ENCODE measurements around the gene TMED10. TPM values are rescaled to one million over a fixed set of nuclear protein-coding genes. Genes with fewer than 3 reads are reported as not detected.
A peak's percentile ranks its signal among the peaks of the same experiment; 100 is the strongest.

Gene TMED10
- total and polyA plus RNA-seq, 2 of the 13 experiments (the other 11 are each of a cell fraction or from before 2014, with no cell fraction given): 311 to 377 TPM

DNA sequence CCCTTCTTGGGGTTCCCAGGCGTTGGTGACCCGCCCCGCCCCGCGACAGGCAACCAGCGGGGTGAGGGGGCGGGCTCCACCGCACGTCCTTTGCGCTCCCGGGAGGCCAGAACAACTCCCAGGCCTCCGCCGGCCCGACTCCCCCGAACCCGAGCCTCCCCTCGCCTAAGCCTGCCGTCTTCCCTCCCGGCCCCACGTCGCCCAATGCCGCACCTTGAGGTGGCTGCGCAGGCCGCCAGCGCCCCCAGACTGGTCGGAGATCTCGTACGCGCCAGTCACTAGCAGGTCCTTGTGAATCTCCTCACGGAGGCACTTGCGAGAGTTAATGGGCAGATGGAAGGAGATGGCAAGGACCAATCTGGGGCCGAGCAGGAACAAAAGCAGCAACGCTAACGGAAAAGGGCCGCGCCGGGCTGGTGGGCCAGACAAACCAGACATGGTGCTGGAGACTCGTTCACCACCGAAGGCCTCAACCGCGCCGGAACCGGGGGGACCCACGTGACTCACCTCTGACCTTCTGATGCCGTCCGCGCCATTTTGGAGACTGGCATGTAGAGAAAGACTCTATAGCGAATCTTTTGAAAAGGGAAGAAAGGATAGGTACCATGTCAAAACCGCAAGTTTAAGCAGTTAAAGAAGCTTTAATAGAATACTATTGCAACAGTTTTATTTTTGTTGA, at the start of gene TMED10 (continued):
- TF ChIP-seq, protein P1, sequence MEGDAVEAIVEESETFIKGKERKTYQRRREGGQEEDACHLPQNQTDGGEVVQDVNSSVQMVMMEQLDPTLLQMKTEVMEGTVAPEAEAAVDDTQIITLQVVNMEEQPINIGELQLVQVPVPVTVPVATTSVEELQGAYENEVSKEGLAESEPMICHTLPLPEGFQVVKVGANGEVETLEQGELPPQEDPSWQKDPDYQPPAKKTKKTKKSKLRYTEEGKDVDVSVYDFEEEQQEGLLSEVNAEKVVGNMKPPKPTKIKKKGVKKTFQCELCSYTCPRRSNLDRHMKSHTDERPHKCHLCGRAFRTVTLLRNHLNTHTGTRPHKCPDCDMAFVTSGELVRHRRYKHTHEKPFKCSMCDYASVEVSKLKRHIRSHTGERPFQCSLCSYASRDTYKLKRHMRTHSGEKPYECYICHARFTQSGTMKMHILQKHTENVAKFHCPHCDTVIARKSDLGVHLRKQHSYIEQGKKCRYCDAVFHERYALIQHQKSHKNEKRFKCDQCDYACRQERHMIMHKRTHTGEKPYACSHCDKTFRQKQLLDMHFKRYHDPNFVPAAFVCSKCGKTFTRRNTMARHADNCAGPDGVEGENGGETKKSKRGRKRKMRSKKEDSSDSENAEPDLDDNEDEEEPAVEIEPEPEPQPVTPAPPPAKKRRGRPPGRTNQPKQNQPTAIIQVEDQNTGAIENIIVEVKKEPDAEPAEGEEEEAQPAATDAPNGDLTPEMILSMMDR (CRISPR knock-in tag; IDR thresholded peaks at IDR 0.05): peak; percentile 57
- TF ChIP-seq PRPF4 (IDR thresholded peaks at IDR 0.05; ENCODE audit: low read depth, low read length, poor library complexity, severe bottlenecking) (no peak), ZNF232 (CRISPR knock-in tag; IDR thresholded peaks at IDR 0.05; ENCODE audit: borderline replicate concordance) (peak; percentile 92; the same call in 1 of the 2 replicates), ZNF891 (CRISPR knock-in tag; IDR thresholded peaks at IDR 0.05) (peak; percentile 95; the same call in 1 of the 2 replicates), ZFP1 (CRISPR knock-in tag; IDR thresholded peaks at IDR 0.05) (peak; percentile 33; the same call in 1 of the 2 replicates), REPIN1 (CRISPR knock-in tag; IDR thresholded peaks at IDR 0.05; ENCODE audit: borderline replicate concordance, low read depth) (peak; percentile 54; the same call in 1 of the 2 replicates), ZSCAN9 (CRISPR knock-in tag; IDR thresholded peaks at IDR 0.05; ENCODE audit: borderline replicate concordance) (no peak), NFYB (CRISPR knock-in tag; IDR thresholded peaks at IDR 0.05) (no peak; the same call in 1 of the 2 replicates), FOXP1 (IDR thresholded peaks at IDR 0.05) (no peak), FOXP1 (CRISPR knock-in tag; IDR thresholded peaks at IDR 0.05) (no peak), PLRG1 (conservative IDR thresholded peaks at IDR 0.05) (no peak), EZH2 (conservative IDR thresholded peaks at IDR 0.05; ENCODE audit: low read depth, low read length) (no peak), ZNF235 (CRISPR knock-in tag; IDR thresholded peaks at IDR 0.05; ENCODE audit: borderline replicate concordance) (no peak; the same call in 1 of the 2 replicates), ATF7-NPFF (CRISPR knock-in tag; IDR thresholded peaks at IDR 0.05; ENCODE audit: low read depth) (peak; percentile 70), RXRA (CRISPR knock-in tag; IDR thresholded peaks at IDR 0.05) (peak; percentile 79; the same call in 1 of the 2 replicates), ZFP90 (CRISPR knock-in tag; IDR thresholded peaks at IDR 0.05; ENCODE audit: borderline replicate concordance) (peak; percentile 90), ZNF468 (CRISPR knock-in tag; IDR thresholded peaks at IDR 0.05) (no peak), FOXO1 (CRISPR knock-in tag; IDR thresholded peaks at IDR 0.05) (peak; percentile 47; the same call in 1 of the 2 replicates), SOX13 (IDR thresholded peaks at IDR 0.05) (no peak), SOX13 (CRISPR knock-in tag; conservative IDR thresholded peaks at IDR 0.05 in 1 of 2, IDR thresholded peaks at IDR 0.05 in 1 of 2) (peak in 1 of 2 experiments; percentile 29; a peak in 2 of 4 replicates)
- TF ChIP-seq, protein P2, sequence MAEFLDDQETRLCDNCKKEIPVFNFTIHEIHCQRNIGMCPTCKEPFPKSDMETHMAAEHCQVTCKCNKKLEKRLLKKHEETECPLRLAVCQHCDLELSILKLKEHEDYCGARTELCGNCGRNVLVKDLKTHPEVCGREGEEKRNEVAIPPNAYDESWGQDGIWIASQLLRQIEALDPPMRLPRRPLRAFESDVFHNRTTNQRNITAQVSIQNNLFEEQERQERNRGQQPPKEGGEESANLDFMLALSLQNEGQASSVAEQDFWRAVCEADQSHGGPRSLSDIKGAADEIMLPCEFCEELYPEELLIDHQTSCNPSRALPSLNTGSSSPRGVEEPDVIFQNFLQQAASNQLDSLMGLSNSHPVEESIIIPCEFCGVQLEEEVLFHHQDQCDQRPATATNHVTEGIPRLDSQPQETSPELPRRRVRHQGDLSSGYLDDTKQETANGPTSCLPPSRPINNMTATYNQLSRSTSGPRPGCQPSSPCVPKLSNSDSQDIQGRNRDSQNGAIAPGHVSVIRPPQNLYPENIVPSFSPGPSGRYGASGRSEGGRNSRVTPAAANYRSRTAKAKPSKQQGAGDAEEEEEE (CRISPR knock-in tag; IDR thresholded peaks at IDR 0.05; ENCODE audit: borderline replicate concordance): no peak
- TF ChIP-seq, protein P3, sequence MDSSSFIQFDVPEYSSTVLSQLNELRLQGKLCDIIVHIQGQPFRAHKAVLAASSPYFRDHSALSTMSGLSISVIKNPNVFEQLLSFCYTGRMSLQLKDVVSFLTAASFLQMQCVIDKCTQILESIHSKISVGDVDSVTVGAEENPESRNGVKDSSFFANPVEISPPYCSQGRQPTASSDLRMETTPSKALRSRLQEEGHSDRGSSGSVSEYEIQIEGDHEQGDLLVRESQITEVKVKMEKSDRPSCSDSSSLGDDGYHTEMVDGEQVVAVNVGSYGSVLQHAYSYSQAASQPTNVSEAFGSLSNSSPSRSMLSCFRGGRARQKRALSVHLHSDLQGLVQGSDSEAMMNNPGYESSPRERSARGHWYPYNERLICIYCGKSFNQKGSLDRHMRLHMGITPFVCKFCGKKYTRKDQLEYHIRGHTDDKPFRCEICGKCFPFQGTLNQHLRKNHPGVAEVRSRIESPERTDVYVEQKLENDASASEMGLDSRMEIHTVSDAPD (CRISPR knock-in tag; IDR thresholded peaks at IDR 0.05): 0 out of 2 replicates have a peak, but pooled peaks have one; percentile 46
- TF ChIP-seq, protein P4, sequence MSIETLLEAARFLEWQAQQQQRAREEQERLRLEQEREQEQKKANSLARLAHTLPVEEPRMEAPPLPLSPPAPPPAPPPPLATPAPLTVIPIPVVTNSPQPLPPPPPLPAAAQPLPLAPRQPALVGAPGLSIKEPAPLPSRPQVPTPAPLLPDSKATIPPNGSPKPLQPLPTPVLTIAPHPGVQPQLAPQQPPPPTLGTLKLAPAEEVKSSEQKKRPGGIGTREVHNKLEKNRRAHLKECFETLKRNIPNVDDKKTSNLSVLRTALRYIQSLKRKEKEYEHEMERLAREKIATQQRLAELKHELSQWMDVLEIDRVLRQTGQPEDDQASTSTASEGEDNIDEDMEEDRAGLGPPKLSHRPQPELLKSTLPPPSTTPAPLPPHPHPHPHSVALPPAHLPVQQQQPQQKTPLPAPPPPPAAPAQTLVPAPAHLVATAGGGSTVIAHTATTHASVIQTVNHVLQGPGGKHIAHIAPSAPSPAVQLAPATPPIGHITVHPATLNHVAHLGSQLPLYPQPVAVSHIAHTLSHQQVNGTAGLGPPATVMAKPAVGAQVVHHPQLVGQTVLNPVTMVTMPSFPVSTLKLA (IDR thresholded peaks at IDR 0.05): 0 out of 2 replicates have a peak, but pooled peaks have one; percentile 9
- TF ChIP-seq, protein P5, sequence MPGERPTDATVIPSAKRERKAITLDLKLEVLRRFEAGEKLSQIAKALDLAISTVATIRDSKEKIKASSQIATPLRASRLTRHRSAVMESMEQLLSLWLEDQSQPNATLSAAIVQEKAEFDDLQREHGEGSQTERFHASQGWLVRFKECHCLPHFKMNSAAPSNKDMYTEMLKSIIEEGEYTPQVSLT (CRISPR knock-in tag; IDR thresholded peaks at IDR 0.05; ENCODE audit: borderline replicate concordance, low read depth): no peak
